Measurements from ENCODE around the gene GTF2I.
"Not testable (repeated sequence)": the region's sequence is repeated elsewhere in the genome, so short reads cannot be mapped to it uniquely, and the experiment has no call there.

GTF2I gene

DNA sequence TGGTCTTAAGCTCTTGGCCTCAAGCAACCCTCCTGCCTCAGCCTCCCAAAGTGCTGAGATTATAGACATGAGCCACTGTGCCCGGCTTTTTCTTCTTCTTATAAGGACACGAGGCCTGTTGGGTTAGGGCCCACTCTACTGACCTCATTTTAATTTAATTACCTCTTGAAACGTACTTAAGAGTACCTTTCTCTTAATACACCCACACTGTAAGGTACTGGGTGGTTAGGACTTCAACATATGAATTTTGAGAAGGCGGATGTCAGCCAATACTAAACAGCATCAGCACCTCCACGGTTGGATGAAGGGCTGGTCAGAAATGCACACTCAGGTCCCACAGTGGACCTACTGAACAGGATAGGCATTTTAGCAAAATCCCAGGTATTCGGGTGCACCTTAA, 124.2 kb downstream of the GTF2I start:
- DNase-seq = not testable (repeated sequence)

DNA sequence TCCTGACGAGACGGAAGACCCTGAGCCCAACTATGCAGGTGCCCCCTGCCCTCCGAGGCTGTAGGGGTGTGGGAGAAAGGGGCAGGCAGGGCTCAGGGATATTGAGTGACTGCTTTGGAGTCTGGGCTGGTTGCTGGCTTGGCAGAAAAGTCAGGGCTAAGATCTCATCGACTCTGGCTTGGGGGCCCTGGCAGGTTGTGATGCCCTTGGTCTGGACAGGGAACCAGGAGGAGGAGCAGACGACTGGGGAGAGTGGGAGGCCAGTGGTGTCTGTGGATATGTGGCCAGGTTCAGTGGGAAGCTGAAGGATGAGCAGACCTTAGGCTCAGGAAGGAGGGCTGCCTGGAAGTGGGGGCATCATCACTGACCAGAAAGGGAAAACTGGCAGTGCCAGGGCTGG, 126.1 kb downstream of the GTF2I start:
- not testable (repeated sequence) for DNase-seq

DNA sequence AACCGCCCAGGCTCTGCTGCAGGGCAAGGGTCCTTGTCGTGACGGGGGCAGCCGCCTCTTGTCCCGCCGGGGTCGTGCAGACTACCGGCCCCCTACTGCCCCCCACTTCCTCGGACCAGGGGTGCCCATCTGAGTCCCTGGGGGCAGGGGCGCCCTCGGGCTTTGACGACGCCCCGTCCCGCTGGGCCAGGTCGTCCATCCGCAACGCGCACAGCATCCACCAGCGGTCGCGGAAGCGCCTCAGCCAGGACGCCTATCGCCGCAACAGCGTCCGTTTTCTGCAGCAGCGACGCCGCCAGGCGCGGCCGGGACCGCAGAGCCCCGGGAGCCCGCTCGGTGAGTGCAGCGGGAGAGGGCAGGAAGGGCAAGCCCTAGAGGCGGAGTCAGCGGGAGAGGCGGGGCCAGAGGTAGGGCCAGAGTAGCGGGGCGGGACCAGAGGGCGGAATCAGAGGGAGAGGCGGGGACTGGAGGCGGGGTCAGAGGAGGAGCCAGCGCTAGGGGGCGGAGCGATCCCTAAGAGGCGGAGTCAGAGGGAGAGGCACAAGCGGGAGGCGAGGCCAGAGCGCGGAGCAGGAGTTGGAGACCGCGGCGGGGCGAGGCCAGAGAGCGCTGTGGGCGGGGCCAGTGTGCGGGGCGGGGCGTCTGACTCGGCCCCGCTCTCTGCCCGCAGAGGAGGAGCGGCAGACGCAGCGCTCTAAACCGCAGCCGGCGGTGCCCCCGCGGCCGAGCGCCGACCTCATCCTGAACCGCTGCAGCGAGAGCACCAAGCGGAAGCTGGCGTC, 131.0 kb downstream of the GTF2I start:
- peak; percentile 80 for DNase-seq

DNA sequence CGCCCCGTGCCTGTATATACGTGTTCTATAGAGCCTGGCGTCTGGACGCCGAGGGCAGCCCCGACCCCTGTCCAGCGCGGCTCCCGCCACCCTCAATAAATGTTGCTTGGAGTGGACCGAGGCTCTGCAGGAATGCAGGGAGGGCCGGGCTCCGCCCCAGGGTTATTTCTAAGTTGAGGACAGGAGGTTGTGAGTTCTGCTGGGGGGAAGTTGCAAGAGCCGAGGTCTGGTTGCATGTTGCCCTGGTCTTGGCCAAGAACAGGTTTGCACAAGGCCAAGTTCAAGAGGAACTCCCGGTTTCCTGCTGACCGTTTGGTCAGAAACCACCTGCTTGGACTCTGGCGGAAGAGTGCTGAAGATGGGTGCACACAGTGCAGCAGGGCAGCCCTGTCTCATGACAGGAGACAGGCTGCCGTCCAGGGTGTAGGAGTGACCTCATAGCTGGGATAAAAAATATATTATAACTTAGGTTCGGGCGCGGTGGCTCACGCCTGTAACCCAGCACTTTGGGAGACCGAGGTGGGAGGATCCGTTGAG, 131.8 kb downstream of the GTF2I start:
- DNase-seq = not testable (repeated sequence)

DNA sequence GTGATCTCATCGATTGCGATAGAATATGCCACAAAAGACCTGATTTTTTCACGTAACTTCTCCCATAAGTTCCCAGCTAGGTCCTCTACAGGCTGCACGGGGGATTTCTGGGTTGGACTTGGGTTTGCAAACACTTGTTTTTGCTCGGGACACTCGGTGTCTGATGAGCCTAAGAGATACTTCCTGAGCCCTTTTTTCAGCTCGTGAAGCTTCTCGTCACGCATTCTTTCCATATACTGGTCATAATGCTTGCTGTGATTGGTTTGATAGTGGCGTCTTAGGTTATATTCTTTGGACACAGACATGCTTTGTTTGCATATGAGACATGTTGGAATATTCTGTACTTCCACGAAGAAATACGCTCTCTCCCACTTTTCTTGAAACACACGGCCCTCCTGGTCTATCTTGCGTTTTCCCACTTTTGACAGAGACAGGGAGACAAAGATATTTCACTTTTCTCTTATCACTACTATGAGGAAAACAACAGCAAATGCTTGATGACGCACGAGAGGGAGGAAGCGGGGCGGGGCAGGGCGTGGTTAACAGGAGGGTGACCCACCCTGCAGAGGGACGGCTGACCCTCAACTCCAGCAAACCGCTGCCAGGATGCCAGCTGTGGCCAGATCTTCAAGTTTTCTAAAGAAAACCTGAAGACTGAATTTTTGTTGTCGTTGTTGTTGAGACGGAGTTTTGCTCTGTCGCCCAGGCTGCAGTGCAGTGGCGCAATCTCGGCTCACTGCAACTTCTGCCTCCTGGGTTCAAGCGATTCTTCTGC, 140.5 kb downstream of the GTF2I start:
- DNase-seq = not testable (repeated sequence)

DNA sequence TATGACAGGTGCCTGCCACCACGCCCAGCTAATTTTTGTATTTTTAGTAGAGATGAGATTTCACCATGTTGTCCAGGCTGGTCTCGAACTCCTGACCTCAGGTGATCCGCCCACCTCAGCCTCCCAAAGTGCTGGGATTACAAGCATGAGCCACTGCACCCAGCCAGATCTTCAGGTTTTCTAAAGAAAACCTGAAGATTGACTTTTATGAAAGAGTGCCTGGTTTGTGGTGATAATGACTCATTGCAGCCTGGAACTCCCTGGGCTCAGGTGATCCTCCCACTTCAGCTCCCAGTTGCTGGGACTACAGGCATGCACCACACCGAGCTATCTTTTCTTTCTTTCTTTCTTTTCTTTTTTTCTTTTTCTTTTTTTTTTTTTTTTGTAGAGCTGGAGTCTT, 141.1 kb downstream of the GTF2I start:
- DNase-seq = not testable (repeated sequence)

Data from NK-92 treated with Interleukin-12 subunit alpha and Interleukin-12 subunit beta, amount 100 ng/mL, for 24 hours (cell line).